CD4-positive, CD25-positive, alpha-beta regulatory T cell (primary cell): Measurements from ENCODE around the gene CCDC169. TPM values are rescaled to one million over a fixed set of nuclear protein-coding genes. Genes with fewer than 3 reads are reported as not detected.

Experiments used
- ATAC-seq, 2 donors: fragments of 150-1000 bp; cut with Tn5 transposase; one replicate each; pipeline ENCODE4 v1.10.0; 2021; ENCODE audit warnings: low read depth in 2 of 2, moderate number of reproducible peaks in 2 of 2, moderate library complexity in 1 of 2
- DNase-seq, 3 donors: peaks; one replicate each; pipeline versions ENCODE4 v3.0.0 to v3.0.0-alpha.2; 2012 to 2022; ENCODE audit warnings: mixed read lengths in 1 of 3
- H3K27ac ChIP-seq: one replicate; pipeline ENCODE4 v1.7.0; 2013; ENCODE audit warnings: mild to moderate bottlenecking, low read length; ENCODE audit not compliant: insufficient read depth, poor library complexity, severe bottlenecking
- H3K27me3 ChIP-seq: one replicate; pipeline ENCODE4 v1.7.0; 2013; ENCODE audit warnings: low read length; ENCODE audit not compliant: control insufficient read depth, insufficient read depth
- H3K36me3 ChIP-seq: one replicate; pipeline ENCODE4 v1.7.0; 2013; ENCODE audit warnings: mild to moderate bottlenecking, low read length, moderate library complexity; ENCODE audit not compliant: control insufficient read depth, insufficient read depth
- H3K4me1 ChIP-seq: 2 replicates; pipeline ENCODE4 v1.7.0; 2013; ENCODE audit warnings: mild to moderate bottlenecking, low read length; ENCODE audit not compliant: insufficient read depth, control insufficient read depth, poor library complexity, severe bottlenecking
- H3K4me3 ChIP-seq: one replicate; pipeline ENCODE4 v1.7.0; 2013; ENCODE audit warnings: low read depth, mild to moderate bottlenecking, low read length, moderate library complexity
- H3K9me3 ChIP-seq, 2 experiments: 1 replicate in 1 of 2; 2 replicates in 1 of 2; pipeline ENCODE4 v1.7.0; 2013; ENCODE audit warnings: low read length in 2 of 2, mild to moderate bottlenecking in 1 of 2, moderate library complexity in 1 of 2; ENCODE audit not compliant: control insufficient read depth in 2 of 2
- H3K27ac Mint-ChIP-seq, 3 donors: one replicate each; pipeline ENCODE4 v1.8.0; 2020 to 2022; ENCODE audit warnings: mild to moderate bottlenecking in 3 of 3, mixed read lengths in 3 of 3, moderate library complexity in 2 of 3
- H3K27me3 Mint-ChIP-seq: one replicate; pipeline ENCODE4 v1.8.0; 2022; ENCODE audit warnings: mild to moderate bottlenecking, mixed read lengths
- H3K36me3 Mint-ChIP-seq: one replicate; pipeline ENCODE4 v1.8.0; 2020; ENCODE audit warnings: mixed read lengths
- H3K4me1 Mint-ChIP-seq, 4 donors: one replicate each; pipeline ENCODE4 v1.8.0; 2020 to 2022; ENCODE audit warnings: mixed read lengths in 4 of 4, mild to moderate bottlenecking in 1 of 4
- H3K4me3 Mint-ChIP-seq, 4 donors: one replicate each; pipeline ENCODE4 v1.8.0; 2020 to 2022; ENCODE audit warnings: mild to moderate bottlenecking in 4 of 4, mixed read lengths in 4 of 4, moderate library complexity in 3 of 4
- H3K9me3 Mint-ChIP-seq, 7 donors: one replicate each; pipeline ENCODE4 v1.8.0; 2020 to 2022; ENCODE audit warnings: mixed read lengths in 7 of 7, mild to moderate bottlenecking in 3 of 7, moderate library complexity in 2 of 7
- polyA plus RNA-seq, 4 donors: library from polyadenylated mRNA; unstranded; fragments of 300-500 nt; fragmentation: Illumina TruSeq; gene quantifications; one replicate each; pipeline ENCODE4 v1.2.3, GENCODE V29; 2021
- total RNA-seq: library from RNA; stranded (reverse); gene quantifications from one replicate; pipeline ENCODE4 v1.2.3, GENCODE V29; 2022

CCDC169 gene
- total and polyA plus RNA-seq, 5 donors from 2014 or later = not detected

DNA sequence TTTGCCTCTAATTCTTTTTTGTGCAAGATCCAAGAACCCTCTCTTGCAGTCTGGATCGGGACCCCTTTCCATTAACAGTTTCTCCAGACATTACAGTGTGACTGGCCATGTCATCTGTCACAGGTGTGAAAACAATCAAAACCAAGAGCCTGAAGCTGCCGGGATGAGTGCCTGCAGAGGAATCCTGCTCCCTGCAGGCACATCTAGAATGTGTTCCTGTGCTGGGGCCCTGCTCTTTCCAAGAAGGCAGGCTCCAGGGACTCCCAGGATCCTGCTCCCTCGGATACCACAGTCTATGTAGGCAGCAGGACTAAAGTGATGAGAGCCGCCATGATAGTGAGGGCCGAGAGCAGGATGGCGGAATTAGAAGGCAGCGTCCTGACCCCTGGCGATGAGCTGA, 38.8 kb downstream of the CCDC169 start:
- Mint-ChIP-seq H3K4me3 (no peak overlapping the region), H3K27ac (no peak overlapping the region), H3K36me3 (no peaks in the 10 kb centered on the region), H3K27me3 (no peaks in the 10 kb centered on the region), H3K4me1 (no peaks in the 10 kb centered on the region), H3K9me3 (peaks cover 0 to 14% (median 0%) of the 10 kb centered on the region in 7 donors)
- Histone ChIP-seq H3K27ac (no peak overlapping the region), H3K9me3 (no peaks in the 10 kb centered on the region), H3K4me1 (no peaks in the 10 kb centered on the region), H3K4me3 (no peak overlapping the region), H3K27me3 (no peaks in the 10 kb centered on the region), H3K36me3 (no peaks in the 10 kb centered on the region)
- no peak for DNase-seq
- no peak for ATAC-seq

DNA sequence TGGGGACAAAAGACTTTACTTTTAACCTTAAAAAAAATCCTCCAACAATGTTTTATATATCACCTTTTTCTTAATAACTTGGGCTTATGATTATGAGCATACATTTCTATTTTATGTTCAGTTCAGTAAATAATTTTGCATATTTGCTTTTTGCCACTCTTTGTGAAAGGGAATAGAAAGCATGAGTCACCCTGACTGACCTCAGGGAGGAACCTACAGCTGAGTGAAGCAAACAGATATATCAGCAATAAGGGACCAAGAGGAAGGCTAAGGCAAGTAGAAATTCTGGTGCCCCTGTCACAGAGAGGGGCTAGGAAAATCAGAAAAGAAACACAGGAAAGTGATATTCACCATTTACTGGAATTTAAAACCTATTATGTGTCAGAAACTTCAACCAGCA, 46.1 kb downstream of the CCDC169 start:
- Histone ChIP-seq H3K4me1 (no peaks in the 10 kb centered on the region), H3K27me3 (no peaks in the 10 kb centered on the region), H3K27ac (no peak overlapping the region), H3K9me3 (no peaks in the 10 kb centered on the region), H3K36me3 (no peaks in the 10 kb centered on the region), H3K4me3 (no peak overlapping the region)
- no peak overlapping the region for H3K27ac Mint-ChIP-seq
- ATAC-seq = no peak
- no peaks in the 10 kb centered on the region for H3K36me3 Mint-ChIP-seq
- no peaks in the 10 kb centered on the region for H3K27me3 Mint-ChIP-seq
- H3K4me3 Mint-ChIP-seq = no peak overlapping the region
- H3K4me1 Mint-ChIP-seq = no peaks in the 10 kb centered on the region
- no peak for DNase-seq
- H3K9me3 Mint-ChIP-seq = peaks cover 0 to 4% (median 0%) of the 10 kb centered on the region in 7 donors

DNA sequence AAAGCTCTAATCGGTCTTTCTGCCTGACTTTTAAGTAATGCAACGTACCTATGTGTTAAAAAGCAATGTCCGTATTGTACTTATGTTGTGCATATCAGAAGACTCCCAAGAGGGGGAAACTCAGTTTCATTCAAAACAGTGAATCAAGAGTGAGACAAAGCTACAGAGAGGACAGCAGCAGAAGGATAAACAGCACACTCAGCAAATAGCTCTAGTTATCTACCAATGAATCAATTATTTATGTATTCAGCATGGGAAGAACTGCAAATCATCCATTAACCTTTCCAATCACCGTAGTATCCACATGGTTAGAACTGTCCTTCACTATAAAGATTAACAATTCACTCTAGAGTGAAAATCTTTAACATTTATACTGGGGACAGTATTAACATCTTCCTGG, 46.6 kb downstream of the CCDC169 start:
- Mint-ChIP-seq H3K9me3 (peaks cover 0 to 4% (median 0%) of the 10 kb centered on the region in 7 donors), H3K36me3 (no peaks in the 10 kb centered on the region), H3K4me3 (no peak overlapping the region), H3K4me1 (no peaks in the 10 kb centered on the region), H3K27me3 (no peaks in the 10 kb centered on the region), H3K27ac (no peak overlapping the region)
- DNase-seq (no peak), ATAC-seq (no peak)
- Histone ChIP-seq H3K4me3 (no peak overlapping the region), H3K36me3 (no peaks in the 10 kb centered on the region), H3K9me3 (no peaks in the 10 kb centered on the region), H3K27ac (no peak overlapping the region), H3K27me3 (no peaks in the 10 kb centered on the region), H3K4me1 (no peaks in the 10 kb centered on the region)

DNA sequence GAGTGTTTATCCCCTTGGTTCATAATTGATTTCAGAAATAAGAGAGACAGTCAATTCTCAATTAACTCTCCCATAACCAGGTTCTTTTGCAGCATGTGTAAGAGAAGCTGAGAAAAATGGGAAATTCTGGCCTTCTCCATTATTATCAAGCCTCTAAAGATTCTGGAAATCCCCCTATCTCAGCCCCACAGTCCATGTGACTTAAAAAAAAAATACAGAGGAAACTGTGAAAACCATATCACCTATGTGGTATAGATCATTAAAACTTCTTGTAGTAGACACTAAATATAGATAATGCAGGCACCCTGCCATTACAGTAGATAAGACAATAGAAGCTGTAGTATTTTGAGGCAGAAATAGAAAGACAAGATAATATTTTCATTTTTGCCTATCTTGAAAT, 48.9 kb downstream of the CCDC169 start:
- DNase-seq (no peak), ATAC-seq (no peak)
- no peaks in the 10 kb centered on the region for H3K36me3 Mint-ChIP-seq
- H3K4me1 Mint-ChIP-seq = no peaks in the 10 kb centered on the region
- no peaks in the 10 kb centered on the region for H3K9me3 ChIP-seq
- H3K4me1 ChIP-seq = no peaks in the 10 kb centered on the region
- no peaks in the 10 kb centered on the region for H3K27me3 ChIP-seq
- H3K4me3 Mint-ChIP-seq = no peak overlapping the region
- no peak overlapping the region for H3K4me3 ChIP-seq
- H3K27me3 Mint-ChIP-seq = no peaks in the 10 kb centered on the region
- no peak overlapping the region for H3K27ac Mint-ChIP-seq
- no peak overlapping the region for H3K27ac ChIP-seq
- H3K36me3 ChIP-seq = no peaks in the 10 kb centered on the region
- H3K9me3 Mint-ChIP-seq = peaks cover 0 to 4% (median 2%) of the 10 kb centered on the region in 7 donors

DNA sequence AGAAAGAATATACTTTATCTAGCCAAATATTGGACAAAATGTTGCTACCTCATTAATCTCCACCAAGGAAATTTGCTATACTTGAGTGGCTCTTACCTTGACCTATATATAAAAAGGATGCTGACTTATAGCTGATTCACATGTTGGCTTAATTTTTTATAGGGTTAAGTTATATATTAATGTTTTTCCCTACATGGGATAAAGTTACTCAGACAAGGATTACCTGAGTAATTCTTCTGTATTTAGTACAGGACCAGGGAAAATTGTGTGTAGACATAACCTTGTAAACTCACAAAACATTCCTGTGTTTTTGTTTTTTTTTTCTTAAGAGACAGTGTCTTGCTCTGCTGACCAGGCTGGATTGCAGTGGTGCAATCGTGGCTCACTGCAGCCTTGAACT, 52.6 kb downstream of the CCDC169 start:
- Mint-ChIP-seq H3K9me3 (peaks cover 0 to 4% (median 2%) of the 10 kb centered on the region in 7 donors), H3K36me3 (no peaks in the 10 kb centered on the region), H3K27me3 (no peaks in the 10 kb centered on the region), H3K4me3 (no peak overlapping the region), H3K4me1 (no peaks in the 10 kb centered on the region), H3K27ac (no peak overlapping the region)
- DNase-seq = no peak
- ATAC-seq = no peak
- H3K27ac ChIP-seq = no peak overlapping the region
- no peaks in the 10 kb centered on the region for H3K27me3 ChIP-seq
- H3K4me1 ChIP-seq = no peaks in the 10 kb centered on the region
- H3K4me3 ChIP-seq = no peak overlapping the region
- H3K36me3 ChIP-seq = no peaks in the 10 kb centered on the region
- H3K9me3 ChIP-seq = no peaks in the 10 kb centered on the region

DNA sequence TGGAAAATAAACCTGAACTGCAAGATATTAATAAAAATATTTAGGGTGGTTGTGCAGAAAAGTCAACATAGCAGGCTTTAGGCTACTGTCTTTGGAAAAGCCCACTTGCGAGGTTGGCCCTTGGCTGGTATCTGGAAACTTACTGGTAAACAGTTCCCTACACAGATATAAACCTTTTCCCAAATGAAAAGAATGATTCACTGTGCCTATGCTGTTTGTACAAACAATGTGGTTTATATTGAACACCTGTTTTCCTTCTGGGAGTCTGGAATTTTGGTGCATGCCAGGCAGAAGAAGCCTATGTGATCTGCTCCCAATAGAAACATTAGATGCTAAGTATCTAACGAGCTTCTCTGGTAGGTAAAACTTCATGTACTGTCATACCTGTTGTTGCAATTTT, 53.5 kb downstream of the CCDC169 start:
- no peaks in the 10 kb centered on the region for H3K9me3 ChIP-seq
- ATAC-seq (no peak), DNase-seq (no peak)
- no peak overlapping the region for H3K27ac ChIP-seq
- H3K27me3 ChIP-seq = no peaks in the 10 kb centered on the region
- Mint-ChIP-seq H3K27me3 (no peaks in the 10 kb centered on the region), H3K27ac (no peak overlapping the region), H3K4me3 (no peak overlapping the region), H3K9me3 (peaks cover 0 to 2% (median 2%) of the 10 kb centered on the region in 7 donors), H3K36me3 (no peaks in the 10 kb centered on the region), H3K4me1 (no peaks in the 10 kb centered on the region)
- H3K36me3 ChIP-seq = no peaks in the 10 kb centered on the region
- H3K4me1 ChIP-seq = no peaks in the 10 kb centered on the region
- no peak overlapping the region for H3K4me3 ChIP-seq

DNA sequence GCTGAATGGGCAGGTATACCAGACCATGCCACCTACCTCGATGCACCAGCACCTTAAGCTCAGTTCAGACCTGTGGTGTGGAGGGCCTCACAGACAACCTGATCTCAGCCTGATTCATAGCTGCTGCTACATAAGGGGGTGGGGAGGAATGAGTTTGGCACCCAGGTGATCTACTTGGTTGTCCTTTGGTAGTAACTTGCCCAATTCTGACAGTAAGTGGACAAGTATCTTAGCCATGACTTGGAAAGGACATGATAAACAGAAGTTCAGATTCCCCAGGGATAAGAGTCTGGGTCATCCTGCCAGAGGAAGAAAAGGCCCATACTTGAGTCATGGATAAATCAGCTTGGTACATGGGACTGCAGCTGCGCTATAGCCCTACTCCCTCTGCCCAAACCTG, 54.9 kb downstream of the CCDC169 start:
- Histone ChIP-seq H3K9me3 (no peaks in the 10 kb centered on the region), H3K27me3 (no peaks in the 10 kb centered on the region), H3K27ac (no peak overlapping the region), H3K4me1 (no peaks in the 10 kb centered on the region), H3K4me3 (no peak overlapping the region), H3K36me3 (no peaks in the 10 kb centered on the region)
- Mint-ChIP-seq H3K4me3 (no peak overlapping the region), H3K4me1 (no peaks in the 10 kb centered on the region), H3K36me3 (no peaks in the 10 kb centered on the region), H3K27ac (no peak overlapping the region), H3K27me3 (no peaks in the 10 kb centered on the region), H3K9me3 (peaks cover 0 to 2% (median 0%) of the 10 kb centered on the region in 7 donors)
- DNase-seq = no peak
- ATAC-seq = no peak

DNA sequence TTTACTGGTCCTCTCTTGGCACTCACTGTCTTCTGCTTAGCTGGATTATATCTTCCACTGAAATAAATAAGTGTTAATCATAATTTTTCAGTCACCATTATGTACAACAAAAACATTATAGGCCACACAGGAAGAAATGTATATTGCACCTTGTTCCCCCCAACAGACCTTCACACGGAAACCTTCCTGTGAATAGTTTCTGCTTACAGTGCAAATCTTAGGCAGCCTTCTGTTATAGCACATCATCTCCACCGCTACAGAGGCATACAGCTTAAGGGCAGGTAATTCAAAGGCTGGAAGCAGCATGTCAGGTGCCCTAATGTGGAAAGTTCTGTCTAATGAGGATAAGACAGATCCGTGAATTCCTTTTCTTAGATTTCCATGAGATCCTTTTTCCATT, 66.4 kb downstream of the CCDC169 start:
- Mint-ChIP-seq H3K36me3 (no peaks in the 10 kb centered on the region), H3K9me3 (peaks cover 0 to 9% (median 4%) of the 10 kb centered on the region in 7 donors), H3K27me3 (no peaks in the 10 kb centered on the region), H3K4me1 (no peaks in the 10 kb centered on the region), H3K27ac (no peak overlapping the region), H3K4me3 (no peak overlapping the region)
- H3K27me3 ChIP-seq = no peaks in the 10 kb centered on the region
- H3K4me3 ChIP-seq = no peak overlapping the region
- DNase-seq (no peak), ATAC-seq (no peak)
- H3K27ac ChIP-seq = no peak overlapping the region
- H3K36me3 ChIP-seq = no peaks in the 10 kb centered on the region
- no peaks in the 10 kb centered on the region for H3K4me1 ChIP-seq
- H3K9me3 ChIP-seq = no peaks in the 10 kb centered on the region
